ENCODE results near the gene ICA1.
"Not testable (repeated sequence)": the region's sequence is repeated elsewhere in the genome, so short reads cannot be mapped to it uniquely, and the experiment has no call there.

The ICA1 gene

DNA sequence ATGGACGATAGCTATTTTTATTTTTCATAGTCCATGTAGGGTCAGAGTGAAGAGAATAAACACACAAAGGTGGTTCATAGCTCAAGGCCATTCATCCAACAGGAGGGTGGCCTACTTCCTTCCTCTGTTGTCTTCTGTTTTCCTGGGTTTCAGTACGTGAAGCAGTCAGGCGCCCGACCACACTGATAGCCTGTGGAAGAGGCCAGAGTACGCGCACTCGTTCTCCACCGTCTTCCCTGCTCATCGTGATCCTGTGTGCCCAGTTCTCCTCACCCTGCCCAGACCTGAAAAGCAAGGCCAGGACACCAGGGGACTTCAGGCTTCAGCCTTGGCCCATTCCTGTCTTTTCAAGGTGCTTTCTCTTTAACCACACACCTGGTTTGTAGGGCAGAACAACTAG, 158.7 kb downstream of the ICA1 start:
- H3K4me3 ChIP-seq (ENCODE audit: control insufficient read depth, low read depth, low read length) = no peak overlapping the region
- TF ChIP-seq, protein P1, sequence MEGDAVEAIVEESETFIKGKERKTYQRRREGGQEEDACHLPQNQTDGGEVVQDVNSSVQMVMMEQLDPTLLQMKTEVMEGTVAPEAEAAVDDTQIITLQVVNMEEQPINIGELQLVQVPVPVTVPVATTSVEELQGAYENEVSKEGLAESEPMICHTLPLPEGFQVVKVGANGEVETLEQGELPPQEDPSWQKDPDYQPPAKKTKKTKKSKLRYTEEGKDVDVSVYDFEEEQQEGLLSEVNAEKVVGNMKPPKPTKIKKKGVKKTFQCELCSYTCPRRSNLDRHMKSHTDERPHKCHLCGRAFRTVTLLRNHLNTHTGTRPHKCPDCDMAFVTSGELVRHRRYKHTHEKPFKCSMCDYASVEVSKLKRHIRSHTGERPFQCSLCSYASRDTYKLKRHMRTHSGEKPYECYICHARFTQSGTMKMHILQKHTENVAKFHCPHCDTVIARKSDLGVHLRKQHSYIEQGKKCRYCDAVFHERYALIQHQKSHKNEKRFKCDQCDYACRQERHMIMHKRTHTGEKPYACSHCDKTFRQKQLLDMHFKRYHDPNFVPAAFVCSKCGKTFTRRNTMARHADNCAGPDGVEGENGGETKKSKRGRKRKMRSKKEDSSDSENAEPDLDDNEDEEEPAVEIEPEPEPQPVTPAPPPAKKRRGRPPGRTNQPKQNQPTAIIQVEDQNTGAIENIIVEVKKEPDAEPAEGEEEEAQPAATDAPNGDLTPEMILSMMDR (IDR thresholded peaks at IDR 0.05; ENCODE audit: control insufficient read depth, insufficient read depth, low read depth, low read length, missing control alignments) = no peak
- DNase-seq (ENCODE audit: low read depth) = no peak

DNA sequence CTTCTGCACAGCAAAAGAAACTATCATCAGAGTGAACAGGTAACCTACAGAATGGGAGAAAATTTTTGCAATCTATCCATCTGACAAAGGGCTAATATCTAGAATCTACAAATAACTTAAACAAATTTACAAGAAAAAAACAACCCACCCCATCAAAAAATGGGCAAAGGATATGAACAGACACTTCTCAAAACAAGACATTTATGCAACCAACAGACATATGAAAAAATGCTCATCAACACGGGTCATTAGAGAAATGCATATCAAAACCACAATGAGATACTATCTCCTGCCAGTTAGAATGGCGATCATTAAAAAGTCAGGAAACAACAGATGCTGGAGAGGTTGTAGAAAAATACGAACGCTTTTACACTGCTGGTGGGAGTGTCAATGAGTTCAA, 160.7 kb downstream of the ICA1 start:
- DNase-seq (ENCODE audit: low read depth); H3K4me3 ChIP-seq (ENCODE audit: control insufficient read depth, low read depth, low read length): not testable (repeated sequence)

DNA sequence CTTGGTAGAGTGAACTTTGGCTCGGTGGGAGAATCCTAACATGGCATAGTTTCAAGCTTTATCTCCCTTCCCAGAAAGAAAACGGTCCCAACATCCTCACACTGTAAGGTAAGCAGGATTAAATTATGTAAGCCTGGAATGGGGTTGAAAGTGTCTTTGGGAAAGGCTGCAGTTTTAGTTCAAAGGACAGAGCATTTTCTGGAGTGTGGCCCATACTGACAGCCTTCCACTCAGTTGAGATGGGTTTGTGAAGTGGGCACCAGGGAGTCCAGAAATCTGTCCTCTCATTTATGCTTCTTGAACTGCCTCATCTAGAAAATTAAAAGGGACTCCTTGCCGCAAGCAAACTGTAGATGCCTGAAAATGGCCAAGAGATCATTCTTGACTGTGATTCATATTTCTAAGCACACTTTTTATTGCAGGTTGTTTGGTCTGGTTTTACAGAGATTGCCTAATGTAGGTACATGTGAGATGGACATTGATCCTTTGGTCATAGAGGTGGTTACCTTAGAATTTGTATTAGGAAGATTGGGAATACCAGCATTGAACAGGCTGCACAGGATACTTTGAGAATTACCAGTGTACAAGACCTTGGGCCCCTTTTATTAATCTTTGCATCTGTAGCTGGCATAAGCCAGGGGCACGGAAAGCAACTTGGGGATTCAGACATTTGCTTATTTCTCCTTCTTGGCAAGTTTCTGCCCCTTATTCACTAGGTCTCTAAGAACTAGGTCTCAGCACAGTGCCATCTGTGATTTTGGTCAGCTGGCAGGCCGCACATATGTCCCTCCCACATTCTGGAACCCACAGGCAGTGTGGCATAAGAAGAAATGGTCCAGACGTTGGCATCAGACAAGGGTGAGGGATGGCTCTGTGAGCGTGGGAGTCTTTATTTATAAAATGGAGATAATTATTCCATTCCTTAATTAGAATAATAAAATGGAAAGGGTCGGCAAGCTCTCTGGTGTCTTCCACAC, 167.5 kb downstream of the ICA1 start:
- DNase-seq (ENCODE audit: low read depth) = no peak

DNA sequence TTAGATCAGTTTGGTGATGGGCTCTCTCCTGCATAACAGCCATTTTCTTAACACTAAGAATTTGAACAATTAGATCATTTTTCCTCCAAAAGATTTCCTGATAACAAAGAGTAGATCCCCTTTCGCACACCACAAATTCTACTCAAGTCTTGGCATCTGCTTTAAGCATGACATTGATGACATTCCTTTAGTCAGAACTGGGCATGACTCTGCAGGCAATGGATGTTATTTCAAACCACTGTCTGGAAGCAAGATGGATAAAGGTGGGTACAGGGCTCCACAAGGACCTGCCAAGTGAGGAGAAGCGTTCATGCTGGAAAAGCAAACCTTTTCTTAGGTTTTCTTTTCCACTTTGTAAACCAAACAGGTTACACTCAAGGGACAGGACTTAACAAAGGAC, 169.8 kb downstream of the ICA1 start:
- TF ChIP-seq, protein P1 (IDR thresholded peaks at IDR 0.05; ENCODE audit: control insufficient read depth, insufficient read depth, low read depth, low read length, missing control alignments) = no peak
- DNase-seq (ENCODE audit: low read depth) = no peak
- H3K4me3 ChIP-seq (ENCODE audit: control insufficient read depth, low read depth, low read length) = no peak overlapping the region

More for the DNA sequence above, 167.5 kb downstream of the ICA1 start:
- no peak overlapping the region for H3K4me3 ChIP-seq (ENCODE audit: control insufficient read depth, low read depth, low read length)
- TF ChIP-seq, protein P1 (IDR thresholded peaks at IDR 0.05; ENCODE audit: control insufficient read depth, insufficient read depth, low read depth, low read length, missing control alignments) = no peak

DNA sequence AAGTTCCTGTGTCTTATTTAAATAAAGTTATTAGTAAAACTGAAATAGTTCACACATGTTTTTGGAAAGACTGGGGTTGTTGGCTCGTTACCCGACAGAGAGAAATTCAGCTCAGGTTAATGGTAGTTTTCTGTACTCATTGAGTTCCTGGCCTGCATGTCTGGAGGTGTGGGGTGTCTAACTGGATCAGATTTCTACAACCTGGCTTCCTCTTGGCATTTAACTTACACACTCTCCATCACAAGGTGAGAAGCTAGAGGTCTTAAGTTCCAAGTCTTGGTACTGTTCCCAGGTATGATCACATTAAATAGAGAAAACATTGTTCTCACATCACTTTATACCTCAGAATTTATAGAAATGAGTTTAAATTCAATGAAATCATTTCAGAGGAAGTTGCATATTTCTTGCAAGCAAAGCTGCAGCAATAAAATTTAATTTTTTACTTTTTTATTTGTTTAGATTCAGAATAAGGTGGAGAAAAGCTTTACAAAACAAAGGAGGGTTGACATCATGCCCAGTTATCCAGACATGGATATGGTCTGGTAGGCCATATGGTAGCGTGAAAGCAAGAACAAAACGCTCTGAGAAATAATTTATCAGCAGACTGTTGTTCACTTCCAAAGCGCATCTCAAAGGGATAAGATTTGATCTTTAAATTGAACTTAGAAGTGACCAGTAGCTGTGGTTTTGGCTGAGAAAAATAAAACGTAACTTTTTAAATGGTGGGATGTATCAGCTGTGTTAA, 172.8 kb downstream of the ICA1 start:
- no peak for DNase-seq (ENCODE audit: low read depth)
- TF ChIP-seq, protein P1 (IDR thresholded peaks at IDR 0.05; ENCODE audit: control insufficient read depth, insufficient read depth, low read depth, low read length, missing control alignments) = no peak
- no peak overlapping the region for H3K4me3 ChIP-seq (ENCODE audit: control insufficient read depth, low read depth, low read length)

DNA sequence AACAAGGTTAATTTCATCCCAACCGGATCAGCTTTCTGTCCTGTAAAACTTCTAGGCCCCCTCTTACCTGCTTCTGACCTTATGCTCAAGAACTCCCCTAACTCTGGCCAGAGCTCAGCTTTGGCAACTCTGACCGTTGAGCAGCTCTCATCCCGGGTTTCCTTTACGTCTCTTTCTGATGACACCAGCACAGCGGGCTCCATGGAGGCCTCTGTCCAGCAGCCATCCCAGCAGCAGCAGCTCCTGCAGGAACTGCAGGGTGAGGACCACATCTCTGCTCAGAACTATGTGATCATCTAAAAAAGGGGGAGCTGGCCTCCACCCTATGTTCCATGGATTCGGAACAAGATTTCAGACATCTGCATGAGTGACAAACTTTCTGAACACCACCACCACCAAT, 175.7 kb downstream of the ICA1 start:
- no peak overlapping the region for H3K4me3 ChIP-seq (ENCODE audit: control insufficient read depth, low read depth, low read length)
- TF ChIP-seq, protein P1 (IDR thresholded peaks at IDR 0.05; ENCODE audit: control insufficient read depth, insufficient read depth, low read depth, low read length, missing control alignments) = no peak
- no peak for DNase-seq (ENCODE audit: low read depth)

DNA sequence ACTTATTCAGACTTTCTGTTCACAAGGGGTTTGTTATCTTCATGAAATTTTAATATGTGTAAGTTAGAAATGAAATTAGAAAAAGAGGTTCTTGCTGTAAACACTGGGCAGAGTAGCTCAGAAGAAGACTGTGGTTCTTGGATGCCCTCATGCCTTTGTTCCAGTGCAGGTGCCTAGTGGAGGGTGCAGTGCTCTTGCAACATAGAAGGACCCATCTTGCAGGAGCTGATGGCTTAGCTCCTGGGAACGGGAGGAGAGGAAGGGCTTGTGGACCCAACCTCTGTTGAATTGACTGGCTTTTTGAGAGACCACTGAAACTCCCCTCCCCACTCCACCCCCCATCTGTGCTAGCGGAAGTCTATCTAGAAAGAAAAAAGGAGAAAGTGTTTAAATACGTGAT, 176.5 kb downstream of the ICA1 start:
- TF ChIP-seq, protein P1 (IDR thresholded peaks at IDR 0.05; ENCODE audit: control insufficient read depth, insufficient read depth, low read depth, low read length, missing control alignments) = no peak
- DNase-seq (ENCODE audit: low read depth) = no peak
- H3K4me3 ChIP-seq (ENCODE audit: control insufficient read depth, low read depth, low read length) = no peak overlapping the region

Measured in AG09309 (cell line).